Subcutaneous abdominal adipose tissue (tissue), 5 donors: ENCODE results near the gene NKIRAS2.

Source experiments
- H3K27ac ChIP-seq: one replicate; pipeline ENCODE4 v1.7.0; 2013; ENCODE audit warnings: low read depth, mild to moderate bottlenecking, inconsistent platforms, low read length, moderate library complexity
- H3K27me3 ChIP-seq, 5 donors: one replicate each; pipeline ENCODE4 v1.7.0; 2013; ENCODE audit warnings: low read length in 5 of 5, inconsistent platforms in 1 of 5; ENCODE audit not compliant: control insufficient read depth in 5 of 5, insufficient read depth in 4 of 5
- H3K36me3 ChIP-seq, 5 donors: one replicate each; pipeline ENCODE4 v1.7.0; 2013; ENCODE audit warnings: low read length in 5 of 5; ENCODE audit not compliant: control insufficient read depth in 5 of 5, insufficient read depth in 5 of 5
- H3K4me1 ChIP-seq, 5 donors: one replicate each; pipeline ENCODE4 v1.7.0; 2013; ENCODE audit warnings: low read length in 5 of 5, mild to moderate bottlenecking in 3 of 5, moderate library complexity in 1 of 5; ENCODE audit not compliant: control insufficient read depth in 5 of 5, insufficient read depth in 5 of 5
- H3K4me3 ChIP-seq, 5 donors: one replicate each; pipeline ENCODE4 v1.7.0; 2013; ENCODE audit warnings: low read length in 5 of 5, low read depth in 1 of 5
- H3K9ac ChIP-seq, 5 donors: one replicate each; pipeline ENCODE4 v1.7.0; 2013; ENCODE audit warnings: low read length in 5 of 5, mild to moderate bottlenecking in 4 of 5, moderate library complexity in 3 of 5
- H3K9me3 ChIP-seq, 5 donors: one replicate each; pipeline ENCODE4 v1.7.0; 2013; ENCODE audit warnings: low read length in 5 of 5; ENCODE audit not compliant: control insufficient read depth in 5 of 5
- donor health status: healthy.
- donor health status: healthy.
- donor health status: healthy.
- donor health status: healthy.
- donor health status: healthy.

NKIRAS2 gene

GRCh38 chr17:42019509-42020404 lies at the start of gene NKIRAS2:
TSS of gene NKIRAS2 (plus strand) at chr17:42020090. CDS start at chr17:42021578, 1,488 bp downstream.
- Histone ChIP-seq H3K9me3 (no peaks in the 10 kb centered on the region), H3K27ac (peak within 1 kb of the TSS; percentile 92), H3K9ac (peak within 1 kb of the TSS; percentile 95 to 98 (median 97)), H3K27me3 (no peaks in the 10 kb centered on the region), H3K4me1 (peaks cover 6 to 66% (median 60%) of the 10 kb centered on the region in 5 donors), H3K36me3 (peaks cover 0 to 28% (median 24%) of the 10 kb centered on the region in 5 donors), H3K4me3 (peak within 1 kb of the TSS; percentile 83 to 89 (median 88))

- no peaks in the 10 kb centered on the region for H3K9me3 ChIP-seq
- peaks cover 0 to 66% (median 60%) of the 10 kb centered on the region in 5 donors for H3K36me3 ChIP-seq
- peaks cover 6 to 53% (median 45%) of the 10 kb centered on the region in 5 donors for H3K4me1 ChIP-seq
- H3K4me3 ChIP-seq = no peak overlapping the region
- H3K9ac ChIP-seq = peak overlapping the region in 2 of 5 donors; percentile 17 to 57
- H3K27ac ChIP-seq = no peak overlapping the region
- no peaks in the 10 kb centered on the region for H3K27me3 ChIP-seq
Observed at GRCh38 chr17:41970901-41971331, 49.0 kb upstream of the NKIRAS2 start.

- no peak overlapping the region for H3K9ac ChIP-seq
- H3K27ac ChIP-seq = peak overlapping the region; percentile 35
- peaks cover 4 to 76% (median 70%) of the 10 kb centered on the region in 5 donors for H3K36me3 ChIP-seq
- no peaks in the 10 kb centered on the region for H3K27me3 ChIP-seq
- no peaks in the 10 kb centered on the region for H3K9me3 ChIP-seq
- H3K4me3 ChIP-seq = no peak overlapping the region
- H3K4me1 ChIP-seq = peaks cover 7 to 56% (median 47%) of the 10 kb centered on the region in 5 donors
Observed at GRCh38 chr17:41971721-41972523, 48.0 kb upstream of the NKIRAS2 start.

GRCh38 chr17:41972571-41973407 lies 47.1 kb upstream of the NKIRAS2 start:
- Histone ChIP-seq H3K27ac (peak overlapping the region; percentile 35), H3K4me3 (no peak overlapping the region), H3K4me1 (peaks cover 7 to 51% (median 39%) of the 10 kb centered on the region in 5 donors), H3K36me3 (peaks cover 4 to 85% (median 79%) of the 10 kb centered on the region in 5 donors), H3K9ac (peak overlapping the region in 3 of 5 donors; percentile 33 to 67 (median 53)), H3K9me3 (no peaks in the 10 kb centered on the region), H3K27me3 (no peaks in the 10 kb centered on the region)

GRCh38 chr17:41973408-41973811 lies 46.5 kb upstream of the NKIRAS2 start:
- H3K27me3 ChIP-seq = no peaks in the 10 kb centered on the region
- H3K4me1 ChIP-seq = peaks cover 7 to 44% (median 33%) of the 10 kb centered on the region in 5 donors
- H3K4me3 ChIP-seq = no peak overlapping the region
- H3K9me3 ChIP-seq = no peaks in the 10 kb centered on the region
- H3K27ac ChIP-seq = peak overlapping the region; percentile 35
- peaks cover 4 to 85% (median 80%) of the 10 kb centered on the region in 5 donors for H3K36me3 ChIP-seq
- H3K9ac ChIP-seq = peak overlapping the region in 2 of 5 donors; percentile 53 to 67

- Histone ChIP-seq H3K9ac (no peak overlapping the region), H3K4me1 (peaks cover 7 to 42% (median 33%) of the 10 kb centered on the region in 5 donors), H3K4me3 (no peak overlapping the region), H3K27me3 (no peaks in the 10 kb centered on the region), H3K27ac (no peak overlapping the region), H3K9me3 (no peaks in the 10 kb centered on the region), H3K36me3 (peaks cover 4 to 84% (median 76%) of the 10 kb centered on the region in 5 donors)
Observed at GRCh38 chr17:41974031-41974430, 45.9 kb upstream of the NKIRAS2 start.

GRCh38 chr17:41974658-41975057 lies 45.2 kb upstream of the NKIRAS2 start:
- Histone ChIP-seq H3K9ac (peak overlapping the region in 1 of 5 donors; percentile 48), H3K4me3 (no peak overlapping the region), H3K27me3 (no peaks in the 10 kb centered on the region), H3K4me1 (peaks cover 7 to 42% (median 33%) of the 10 kb centered on the region in 5 donors), H3K9me3 (no peaks in the 10 kb centered on the region), H3K27ac (no peak overlapping the region), H3K36me3 (peaks cover 4 to 82% (median 75%) of the 10 kb centered on the region in 5 donors)

- H3K27me3 ChIP-seq = no peaks in the 10 kb centered on the region
- peaks cover 4 to 88% (median 78%) of the 10 kb centered on the region in 5 donors for H3K36me3 ChIP-seq
- H3K4me1 ChIP-seq = peaks cover 7 to 42% (median 33%) of the 10 kb centered on the region in 5 donors
- no peaks in the 10 kb centered on the region for H3K9me3 ChIP-seq
- H3K27ac ChIP-seq = no peak overlapping the region
- peak overlapping the region in 1 of 5 donors; percentile 48 for H3K9ac ChIP-seq
- H3K4me3 ChIP-seq = no peak overlapping the region
Observed at GRCh38 chr17:41975099-41976083, 44.5 kb upstream of the NKIRAS2 start.
